ENCODE measurements around the gene SIPA1L3.

DNA sequence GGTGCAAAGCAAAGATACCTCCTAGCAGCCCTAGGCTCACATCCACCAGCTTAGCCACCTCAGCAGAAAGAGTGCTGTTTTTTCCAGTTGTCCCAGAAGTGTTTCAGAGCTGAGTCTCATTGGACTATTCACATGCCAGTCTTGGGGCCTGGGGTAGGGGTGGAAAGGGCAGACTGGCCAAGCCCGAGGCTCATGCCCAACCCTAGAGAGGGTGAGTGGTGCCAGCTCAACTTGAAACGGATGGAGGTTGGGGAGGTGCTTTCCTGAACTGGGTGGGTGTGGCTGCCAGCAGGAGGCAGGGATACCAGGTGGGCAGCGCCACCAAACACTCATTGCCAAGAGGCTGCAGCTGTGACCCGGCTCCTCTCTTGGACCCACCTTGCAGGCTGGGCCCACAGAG lies 200.1 kb downstream of the SIPA1L3 start:
- TF ChIP-seq, protein P1, sequence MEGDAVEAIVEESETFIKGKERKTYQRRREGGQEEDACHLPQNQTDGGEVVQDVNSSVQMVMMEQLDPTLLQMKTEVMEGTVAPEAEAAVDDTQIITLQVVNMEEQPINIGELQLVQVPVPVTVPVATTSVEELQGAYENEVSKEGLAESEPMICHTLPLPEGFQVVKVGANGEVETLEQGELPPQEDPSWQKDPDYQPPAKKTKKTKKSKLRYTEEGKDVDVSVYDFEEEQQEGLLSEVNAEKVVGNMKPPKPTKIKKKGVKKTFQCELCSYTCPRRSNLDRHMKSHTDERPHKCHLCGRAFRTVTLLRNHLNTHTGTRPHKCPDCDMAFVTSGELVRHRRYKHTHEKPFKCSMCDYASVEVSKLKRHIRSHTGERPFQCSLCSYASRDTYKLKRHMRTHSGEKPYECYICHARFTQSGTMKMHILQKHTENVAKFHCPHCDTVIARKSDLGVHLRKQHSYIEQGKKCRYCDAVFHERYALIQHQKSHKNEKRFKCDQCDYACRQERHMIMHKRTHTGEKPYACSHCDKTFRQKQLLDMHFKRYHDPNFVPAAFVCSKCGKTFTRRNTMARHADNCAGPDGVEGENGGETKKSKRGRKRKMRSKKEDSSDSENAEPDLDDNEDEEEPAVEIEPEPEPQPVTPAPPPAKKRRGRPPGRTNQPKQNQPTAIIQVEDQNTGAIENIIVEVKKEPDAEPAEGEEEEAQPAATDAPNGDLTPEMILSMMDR (IDR thresholded peaks at IDR 0.05), result no peak
- TF ChIP-seq POLR2AphosphoS5 (IDR thresholded peaks at IDR 0.05), result no peak

Measured in upper lobe of left lung (tissue), 4 donors.